HG03521 (cell line): Measurements from ENCODE around the gene BEST4.
"Not testable (repeated sequence)": the region's sequence is repeated elsewhere in the genome, so short reads cannot be mapped to it uniquely, and the experiment has no call there.

ENCODE experiments used
- ATAC-seq: cut with Tn5 transposase; IDR thresholded peaks from one replicate; pipeline ENCODE4 v1.9.1; 2021; ENCODE audit warnings: mild to moderate bottlenecking, moderate library complexity; ENCODE audit not compliant: unreplicated experiment

Gene BEST4

DNA sequence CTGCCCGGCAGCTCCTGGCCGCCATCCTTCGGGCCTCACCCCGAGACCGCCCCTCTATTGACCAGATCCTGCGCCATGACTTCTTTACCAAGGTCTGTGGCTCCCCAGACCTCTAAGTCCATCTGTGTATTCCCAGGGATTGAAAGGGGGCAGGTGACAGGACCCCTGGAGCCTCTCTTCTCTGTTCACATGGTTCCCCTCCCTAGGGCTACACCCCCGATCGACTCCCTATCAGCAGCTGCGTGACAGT, 15.0 kb upstream of the BEST4 start:
- no peak for ATAC-seq

DNA sequence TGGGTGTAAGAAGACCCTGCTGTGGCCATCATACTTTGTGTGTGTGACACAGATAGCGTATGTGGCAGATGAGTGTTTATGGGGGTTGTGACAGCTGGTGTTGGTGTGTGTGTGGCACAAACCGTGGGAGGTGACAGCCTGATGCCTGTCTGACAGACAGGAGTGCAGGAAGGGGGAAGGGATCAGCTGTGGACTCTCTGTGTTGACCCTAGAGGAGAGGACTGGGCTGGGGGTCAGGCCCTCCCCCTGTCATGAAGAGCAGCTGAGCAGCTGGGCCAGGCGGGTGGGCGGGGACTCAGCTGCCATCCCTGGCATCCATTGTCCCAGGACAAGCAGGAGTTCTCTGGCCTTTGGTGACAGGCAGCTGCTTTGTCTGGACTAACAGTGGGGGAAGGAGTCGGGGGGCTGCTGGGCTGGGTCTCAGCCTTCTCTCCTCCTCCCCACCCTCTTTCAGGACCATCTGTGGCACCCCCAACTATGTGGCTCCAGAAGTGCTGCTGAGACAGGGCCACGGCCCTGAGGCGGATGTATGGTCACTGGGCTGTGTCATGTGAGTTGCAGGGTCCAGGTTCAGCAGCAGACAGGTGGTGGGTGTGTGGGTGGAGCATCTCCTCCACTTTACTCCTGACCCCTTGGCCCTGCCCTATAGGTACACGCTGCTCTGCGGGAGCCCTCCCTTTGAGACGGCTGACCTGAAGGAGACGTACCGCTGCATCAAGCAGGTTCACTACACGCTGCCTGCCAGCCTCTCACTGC, 14.5 kb upstream of the BEST4 start:
- ATAC-seq = no peak

DNA sequence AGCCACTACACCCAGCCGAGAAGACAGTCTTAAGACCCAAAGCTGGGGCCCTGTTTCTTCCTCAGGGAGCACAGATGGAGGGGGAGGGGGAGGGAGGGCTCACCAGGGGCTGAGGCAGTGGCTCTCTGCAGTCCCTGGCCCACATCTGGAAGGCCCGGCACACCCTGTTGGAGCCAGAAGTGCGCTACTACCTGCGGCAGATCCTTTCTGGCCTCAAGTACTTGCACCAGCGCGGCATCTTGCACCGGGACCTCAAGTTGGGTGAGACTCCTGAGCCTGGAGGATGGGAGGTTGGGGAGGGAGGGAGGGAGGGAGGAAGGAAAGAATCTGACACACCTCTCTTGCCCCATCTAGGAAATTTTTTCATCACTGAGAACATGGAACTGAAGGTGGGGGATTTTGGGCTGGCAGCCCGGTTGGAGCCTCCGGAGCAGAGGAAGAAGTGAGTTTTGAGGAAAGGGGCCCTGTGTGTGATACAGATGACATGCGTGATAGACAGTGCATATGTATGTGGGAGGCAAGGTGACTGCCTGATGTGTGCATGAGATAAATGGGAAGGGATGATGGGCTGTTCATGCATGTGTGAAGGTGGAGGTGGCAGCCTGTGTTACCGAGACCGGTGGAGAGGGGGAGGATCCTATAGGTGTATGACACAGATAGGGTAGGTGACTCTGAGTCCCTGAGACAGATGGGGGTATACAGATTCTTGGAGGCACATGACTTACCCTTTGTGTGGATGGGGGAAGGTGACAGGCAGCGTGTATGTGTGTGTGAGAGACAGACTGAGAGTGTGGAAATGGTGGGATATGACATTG, 13.7 kb upstream of the BEST4 start:
- no peak for ATAC-seq

DNA sequence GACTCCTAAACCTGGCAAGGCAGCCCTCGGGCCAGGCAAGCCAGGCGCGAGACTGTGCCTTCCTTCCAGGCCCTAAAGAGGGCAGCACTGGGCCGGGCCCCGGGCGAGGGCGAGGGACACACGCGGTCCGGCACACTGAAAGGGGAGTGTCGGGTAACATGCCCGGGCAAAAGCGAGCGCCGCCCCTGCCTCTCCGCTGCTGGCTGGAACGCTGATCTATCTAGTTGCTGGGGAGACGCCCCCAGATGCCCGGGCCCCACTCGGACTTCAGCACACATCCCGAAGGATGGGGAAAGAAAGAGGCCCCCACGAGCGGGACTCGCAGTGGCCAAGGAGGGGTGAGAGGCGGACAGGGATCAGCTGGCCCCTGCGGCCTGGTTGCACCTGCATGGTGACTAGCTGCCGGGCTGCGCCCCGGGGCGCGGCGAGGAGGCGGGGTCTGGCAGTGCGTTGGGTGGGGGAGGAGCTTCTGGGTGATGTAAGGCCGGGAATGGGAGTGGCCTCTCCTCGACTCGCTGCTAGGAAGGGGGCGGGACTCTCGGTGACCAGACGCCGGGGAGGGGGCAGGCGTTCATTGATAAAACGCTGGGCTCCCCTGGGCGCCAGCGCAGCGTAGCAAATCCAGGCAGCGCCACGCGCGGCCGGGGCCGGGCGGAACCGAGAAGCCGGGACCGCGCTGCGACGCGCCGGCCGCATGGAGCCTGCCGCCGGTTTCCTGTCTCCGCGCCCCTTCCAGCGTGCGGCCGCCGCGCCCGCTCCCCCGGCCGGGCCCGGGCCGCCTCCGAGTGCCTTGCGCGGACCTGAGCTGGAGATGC, 12.0 kb upstream of the BEST4 start, which contains the start of gene PLK3:
TSS of gene PLK3 (plus strand) at position 608 of the 815 bp plus-strand sequence. CDS start at position 695, 87 bp downstream.
- ATAC-seq = peak; percentile 82

DNA sequence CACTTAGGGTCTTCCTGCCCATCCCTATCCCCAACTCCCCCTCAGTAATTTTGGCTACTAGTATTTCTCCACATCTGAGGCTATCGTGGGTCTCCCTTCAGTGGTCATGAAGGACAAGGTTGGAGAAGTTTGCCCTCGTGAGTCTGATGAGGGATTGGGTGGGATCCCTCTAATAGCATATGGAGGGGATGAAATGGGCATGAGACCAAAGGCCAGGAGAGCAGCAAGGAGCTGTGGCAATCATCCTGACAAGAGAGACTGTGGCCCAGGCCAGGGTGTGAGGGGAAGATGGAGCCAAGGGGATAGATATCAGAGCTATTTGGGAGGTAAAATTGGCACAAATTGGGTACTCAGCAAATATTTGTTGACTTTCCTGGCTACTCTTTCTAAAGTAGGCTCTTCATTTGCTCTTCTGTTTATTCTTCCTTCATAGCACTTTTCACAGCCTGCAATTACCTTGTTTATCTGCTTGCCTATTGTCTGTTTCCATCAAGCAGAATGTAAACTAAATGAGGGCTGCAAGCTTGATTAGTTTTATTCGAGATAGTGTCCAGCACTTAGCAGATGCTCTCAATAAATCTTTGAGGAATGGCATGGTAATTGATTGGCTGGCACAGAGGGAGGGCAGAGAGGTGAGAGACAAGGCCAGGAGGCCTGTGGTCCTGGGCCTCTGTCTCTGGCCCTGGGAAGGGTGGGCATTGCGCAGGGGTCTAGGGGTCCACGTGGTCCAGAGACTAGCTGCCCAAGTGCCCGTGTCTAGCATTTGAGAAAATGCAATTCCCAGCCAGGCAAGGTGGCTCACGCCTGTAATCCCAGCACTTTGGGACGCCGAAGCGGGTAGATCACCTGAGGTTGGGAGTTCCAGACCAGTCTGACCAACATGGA, 10.8 kb upstream of the BEST4 start:
- no peak for ATAC-seq

DNA sequence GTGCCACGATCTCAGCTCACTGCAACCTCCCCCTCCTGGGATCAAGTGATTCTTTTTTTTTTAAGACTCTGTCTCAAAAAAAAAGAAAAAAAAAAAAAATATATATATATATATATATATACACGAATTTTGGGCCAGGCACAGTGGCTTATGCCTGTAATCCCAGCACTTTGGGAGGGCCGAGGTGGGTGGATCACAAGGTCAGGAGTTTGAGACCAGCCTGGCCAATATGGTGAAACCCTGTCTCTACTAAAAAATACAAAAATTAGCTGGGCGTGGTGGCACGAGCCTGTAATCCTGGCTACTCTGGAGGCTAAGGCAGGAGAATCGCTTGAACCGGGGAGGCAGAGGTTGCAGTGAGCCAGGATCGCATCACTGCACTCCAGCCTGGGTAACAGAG, 9.9 kb upstream of the BEST4 start:
- not testable (repeated sequence) for ATAC-seq

DNA sequence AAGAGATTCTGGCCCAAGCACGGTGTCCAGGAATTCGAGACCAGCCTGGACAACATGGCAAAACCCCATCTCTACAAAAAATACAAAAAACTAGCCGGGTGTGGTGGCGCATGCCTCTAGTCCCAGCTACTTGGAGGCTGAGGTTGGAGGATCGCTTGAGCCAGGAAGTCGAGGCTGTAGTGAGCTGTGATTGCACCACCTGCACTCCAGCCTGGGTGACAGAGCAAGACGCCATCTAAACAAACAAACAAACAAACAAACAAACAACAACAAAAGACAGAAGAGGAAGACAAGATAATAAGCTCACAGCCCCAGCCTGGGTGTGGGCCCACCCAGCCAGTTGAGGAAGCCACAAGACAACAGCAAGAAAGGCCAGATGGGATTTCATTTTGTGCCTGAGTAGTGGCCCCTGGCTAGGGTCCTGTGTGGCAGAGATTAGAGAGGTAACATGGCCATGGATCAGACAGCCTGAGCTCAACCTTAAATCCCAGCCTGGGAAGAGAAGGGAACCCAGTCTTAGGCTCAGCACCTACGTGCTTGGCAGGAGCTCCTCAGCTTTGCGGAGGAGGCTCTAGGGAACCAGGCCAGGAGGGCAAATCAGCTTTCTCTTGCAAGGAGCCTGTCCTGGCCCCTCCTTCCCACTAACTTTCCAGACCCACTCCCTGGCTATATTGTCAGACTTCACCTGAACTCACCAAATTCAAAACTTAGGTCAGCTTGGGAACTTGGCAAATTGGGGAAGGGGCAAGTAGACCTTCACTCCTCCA, 4.9 kb upstream of the BEST4 start:
- no peak for ATAC-seq

DNA sequence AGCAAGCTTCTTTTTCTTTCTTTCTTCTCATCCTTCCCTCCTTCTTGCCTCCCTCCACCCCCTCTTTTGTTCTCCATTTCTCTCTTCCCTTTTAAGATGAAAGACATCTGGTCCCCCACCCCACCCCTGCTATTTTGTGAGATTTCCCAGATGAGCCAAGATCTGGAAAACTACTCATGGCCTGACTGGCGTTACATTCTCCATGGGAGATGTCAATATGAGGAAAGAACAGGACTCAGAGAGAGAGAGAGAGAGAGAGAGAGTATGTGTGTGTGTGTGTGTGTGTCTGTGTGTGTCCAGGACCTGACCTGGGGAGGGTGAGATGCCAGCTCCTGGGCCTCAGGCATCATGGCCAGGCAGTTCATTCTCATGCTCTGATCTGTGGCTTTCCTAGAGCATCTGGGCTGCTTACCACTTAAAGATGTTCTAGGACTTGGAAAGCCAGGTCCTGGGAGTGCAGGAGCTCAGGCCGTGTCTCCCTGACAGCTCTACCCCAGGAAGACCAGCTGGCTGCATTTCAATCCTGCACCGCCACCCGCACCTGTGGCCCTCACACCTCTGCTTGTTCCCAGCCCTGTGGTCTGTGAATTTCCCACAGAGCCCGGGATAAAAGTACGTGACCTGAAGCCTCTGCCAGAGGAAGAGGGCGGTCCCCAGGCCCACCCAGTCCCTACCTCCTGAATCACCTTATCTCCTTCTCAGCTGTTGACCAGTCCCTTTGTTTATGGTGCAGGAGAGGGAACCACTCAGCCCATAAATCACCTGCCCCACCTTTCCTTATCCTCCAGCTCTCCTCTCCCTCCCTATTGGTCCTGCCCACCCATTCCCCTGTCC, 3.2 kb upstream of the BEST4 start:
- no peak for ATAC-seq

DNA sequence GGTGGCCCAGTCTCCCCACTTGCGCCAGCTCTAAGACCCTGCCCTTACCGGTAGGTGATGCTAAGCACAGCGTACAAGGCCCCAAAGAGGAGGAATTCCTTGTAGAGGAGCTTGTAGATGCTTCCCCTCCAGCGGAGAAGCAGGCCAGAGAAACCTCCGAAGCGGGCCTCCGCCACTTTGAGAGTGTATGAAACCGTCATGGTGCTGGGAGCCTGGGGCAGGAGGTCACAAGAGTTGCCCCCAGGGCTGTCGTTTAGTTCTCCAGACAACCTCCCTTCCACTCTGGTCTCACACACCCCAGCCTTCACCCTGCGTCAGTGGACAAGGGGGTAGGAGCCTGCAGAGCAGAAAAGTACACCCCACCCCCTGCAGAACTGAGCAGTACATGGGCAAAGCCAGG, 464 bp downstream of the BEST4 start:
- no peak for ATAC-seq

DNA sequence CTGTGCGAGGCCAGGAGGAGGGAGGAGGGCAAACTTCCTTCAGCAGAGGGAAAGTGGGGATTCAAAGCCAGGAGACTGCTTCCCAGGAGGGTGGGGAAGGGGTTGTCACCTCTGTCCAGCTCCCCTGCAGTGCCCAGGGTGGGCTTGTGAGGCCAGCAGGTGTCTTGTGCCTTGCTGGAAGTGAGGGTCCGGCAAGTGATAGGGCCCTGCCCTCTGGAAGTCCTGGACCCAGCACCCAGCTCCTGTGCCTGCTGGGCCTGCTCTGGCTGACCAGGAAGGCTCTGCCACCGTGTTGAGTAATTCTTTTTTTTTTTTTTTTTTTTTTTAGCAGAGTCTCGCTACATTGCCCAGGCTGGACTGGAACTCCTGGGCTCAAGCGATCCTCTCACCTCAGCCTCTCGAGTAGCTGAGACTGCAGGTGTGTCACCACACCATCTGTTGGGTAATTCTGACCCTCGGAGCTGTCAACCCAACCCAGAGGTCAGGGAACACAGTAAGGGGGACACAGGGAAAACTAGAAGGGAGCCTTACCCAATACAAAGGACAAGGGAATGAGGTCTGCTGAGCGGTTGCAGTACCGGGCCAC, 1.0 kb downstream of the BEST4 start:
- ATAC-seq = no peak

DNA sequence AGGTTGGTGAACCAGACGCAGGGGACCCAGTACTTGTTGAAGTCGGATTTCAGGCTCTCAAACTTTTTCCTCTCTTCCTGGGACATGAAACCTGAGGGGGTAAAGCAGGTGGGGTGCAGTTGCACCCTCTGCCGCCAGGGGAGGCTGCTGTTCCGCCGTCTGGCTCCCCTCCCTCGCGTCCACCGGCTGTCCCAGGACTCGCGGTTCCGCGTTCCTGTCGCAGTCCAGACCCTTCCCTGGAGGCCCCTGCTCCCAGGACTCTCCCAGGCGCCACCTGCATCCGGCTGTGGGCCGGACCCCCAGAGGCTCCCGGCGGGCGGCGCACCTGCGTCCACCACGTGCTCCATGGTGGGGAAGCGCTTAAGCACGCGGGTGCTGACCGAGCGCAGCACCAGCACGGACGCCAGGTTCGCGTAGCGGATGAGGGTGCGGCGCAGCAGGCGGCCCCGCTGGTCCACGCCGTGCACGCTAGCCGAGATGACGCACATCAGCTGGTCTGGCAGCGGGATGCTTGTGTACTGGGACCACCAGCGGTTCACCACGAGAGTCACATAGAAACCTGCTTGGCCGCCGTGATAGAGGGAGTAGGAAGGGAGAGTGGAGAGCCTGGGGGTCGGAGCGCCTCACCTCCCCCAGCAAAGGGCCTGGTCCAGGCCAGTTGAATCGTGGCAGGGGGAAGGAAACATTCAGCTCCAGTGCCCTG, 1.7 kb downstream of the BEST4 start:
- ATAC-seq = peak; percentile 36

DNA sequence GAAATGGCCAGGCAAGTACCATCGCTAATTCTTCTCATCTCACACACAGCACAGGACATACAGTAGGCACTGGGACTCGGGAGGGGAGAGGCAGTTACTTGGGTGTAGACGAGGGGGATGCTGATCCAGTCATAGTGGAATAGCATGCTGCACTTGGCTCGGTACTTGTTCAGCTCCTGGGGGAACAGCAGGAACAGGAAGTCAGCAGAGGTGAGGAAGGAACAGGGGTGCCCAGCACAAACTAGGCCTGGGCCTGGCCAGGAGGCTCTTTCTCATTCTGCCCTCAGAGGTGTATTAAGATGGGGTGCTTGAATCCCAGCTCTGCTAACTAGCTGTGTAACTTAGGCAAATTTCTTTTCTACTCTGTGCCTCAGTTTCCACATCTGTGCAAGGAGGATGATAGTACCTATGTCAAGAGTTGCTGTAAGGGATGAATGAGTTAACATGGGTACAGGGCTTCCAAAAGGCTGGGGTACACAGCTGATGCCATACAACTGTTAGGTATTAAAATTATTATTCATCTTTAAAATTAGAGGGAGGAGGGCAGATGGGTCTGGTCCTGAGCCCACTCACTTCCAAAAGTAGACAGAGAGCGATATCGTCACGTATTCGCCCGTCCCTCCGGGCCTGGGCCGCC, 2.4 kb downstream of the BEST4 start:
- ATAC-seq = no peak

DNA sequence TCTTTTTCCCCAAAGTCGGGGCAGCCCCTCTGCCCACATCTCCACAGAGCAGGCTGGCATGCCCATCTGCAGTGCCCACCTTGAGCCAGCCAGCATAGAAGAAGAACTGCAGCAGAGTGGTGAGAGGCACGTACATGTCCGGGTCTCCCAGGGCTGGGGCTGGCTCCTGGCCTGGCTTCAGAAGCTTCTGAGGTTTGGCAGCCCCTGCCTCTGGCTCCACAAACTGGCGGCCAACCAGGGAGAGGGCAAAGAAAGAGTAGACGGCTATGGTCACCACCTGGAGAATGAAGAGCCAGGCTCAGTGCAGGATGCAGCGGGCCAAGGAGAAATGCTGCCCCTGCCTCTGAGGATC, 3.0 kb downstream of the BEST4 start:
- ATAC-seq = no peak

DNA sequence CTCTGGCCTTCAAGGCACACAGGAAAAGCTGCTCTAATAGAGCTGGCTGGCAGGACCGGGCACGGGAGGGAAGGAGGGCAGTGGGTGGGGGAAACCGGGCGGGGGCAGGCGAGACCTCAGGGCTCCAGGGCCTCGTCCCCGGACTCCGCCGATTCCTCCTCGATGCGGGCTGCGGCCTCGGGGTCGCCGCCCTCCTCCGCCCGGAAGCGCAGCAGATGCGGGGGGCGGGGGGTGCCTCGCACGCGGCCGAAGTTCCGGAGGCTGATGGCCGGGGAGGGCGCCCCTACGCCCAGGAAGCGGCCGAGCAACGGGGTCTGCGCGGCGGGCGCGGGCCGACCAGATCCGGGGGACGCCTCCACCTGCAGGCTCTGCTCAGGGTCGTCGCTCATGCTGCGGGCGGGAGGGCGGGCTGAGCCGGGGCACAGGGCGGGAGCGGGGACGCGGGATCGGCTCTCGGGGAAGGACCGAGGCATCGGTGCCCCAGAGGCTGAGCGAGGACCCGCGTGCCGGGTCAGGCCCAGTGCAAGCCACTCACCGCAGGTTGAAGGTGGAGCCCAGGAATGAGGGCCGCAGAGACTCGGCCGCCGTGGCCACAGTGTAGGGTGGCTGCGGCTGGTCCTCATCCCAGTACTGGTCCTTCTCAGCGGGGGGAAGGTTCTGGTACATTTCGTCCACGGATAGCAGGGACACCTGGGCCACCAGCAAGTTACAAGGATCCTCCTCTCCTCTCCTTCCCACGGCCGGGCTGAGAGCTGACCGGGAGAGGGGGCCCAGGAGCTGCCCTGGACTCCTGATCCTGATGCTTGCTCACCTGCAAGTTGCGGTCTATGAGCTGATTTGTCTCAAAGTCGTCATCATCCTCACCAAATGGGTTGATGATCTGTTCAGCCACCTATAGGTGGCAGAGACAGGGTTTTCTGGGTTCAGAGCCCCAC, 3.6 kb downstream of the BEST4 start:
- no peak for ATAC-seq

DNA sequence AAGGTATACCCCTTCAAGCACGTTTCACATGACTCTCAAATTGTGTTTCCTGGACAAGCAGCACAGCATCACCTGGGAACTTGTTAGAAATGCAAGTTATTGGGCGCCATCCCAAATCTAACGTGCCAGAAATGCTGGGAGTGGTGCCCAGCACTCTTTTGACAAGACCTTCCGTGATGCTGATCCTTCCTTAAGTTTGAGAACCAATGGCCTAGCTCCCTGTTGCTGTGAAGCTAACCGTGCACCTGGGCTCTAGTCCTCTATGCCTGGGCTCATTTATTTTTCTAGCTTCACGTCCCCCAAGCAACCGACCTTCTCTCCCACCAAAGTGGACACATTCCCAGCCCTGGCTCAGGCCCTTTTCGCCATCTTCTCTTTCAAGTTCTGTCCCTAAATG, 4.3 kb downstream of the BEST4 start:
- ATAC-seq = no peak

DNA sequence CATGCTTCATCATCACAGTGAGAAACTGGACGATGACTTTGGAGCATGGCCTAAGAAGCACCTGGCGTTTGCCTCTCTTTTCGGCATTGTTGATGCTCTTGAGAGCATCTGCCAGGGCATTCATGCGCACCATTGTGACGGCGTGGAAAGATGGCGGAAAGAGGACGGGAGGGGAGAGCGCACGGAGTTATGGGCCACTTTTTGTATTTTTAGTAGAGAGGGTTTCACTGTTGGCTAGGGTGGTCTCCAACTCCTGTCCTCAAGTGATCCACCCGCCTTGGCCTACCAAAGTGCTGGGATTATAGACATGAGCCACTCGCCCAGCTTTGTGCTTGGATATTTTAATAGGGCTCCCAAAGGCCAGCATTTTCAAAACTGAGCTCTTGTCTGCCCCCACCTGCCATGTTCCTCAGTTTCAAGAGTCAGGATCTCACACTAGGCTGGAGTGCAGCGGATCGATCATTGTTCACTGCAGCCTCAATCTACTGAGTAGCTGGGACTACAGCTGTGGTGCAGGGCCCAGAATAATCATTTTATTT, 7.3 kb downstream of the BEST4 start:
- no peak for ATAC-seq
